ENCODE measurements around the gene RFTN1.

The RFTN1 gene

GRCh38 chr3:16427103-16427965 lies 86.2 kb downstream of the RFTN1 start:
- DNase-seq: no peak

GRCh38 chr3:16426665-16427064 lies 86.8 kb downstream of the RFTN1 start:
- no peak for DNase-seq

GRCh38 chr3:16426029-16426400 lies 87.5 kb downstream of the RFTN1 start:
- no peak for DNase-seq

- DNase-seq: no peak
Observed at GRCh38 chr3:16425398-16426028, 88.0 kb downstream of the RFTN1 start.

GRCh38 chr3:16423947-16424673 lies 89.4 kb downstream of the RFTN1 start:
- DNase-seq: no peak

- no peak for DNase-seq
Observed at GRCh38 chr3:16423298-16423697, 90.2 kb downstream of the RFTN1 start.

- no peak for DNase-seq
Observed at GRCh38 chr3:16419640-16420241, 93.8 kb downstream of the RFTN1 start.

GRCh38 chr3:16417945-16418739 lies 95.4 kb downstream of the RFTN1 start:
- no peak for DNase-seq

GRCh38 chr3:16415911-16416476 lies 97.5 kb downstream of the RFTN1 start:
- no peak for DNase-seq

- no peak for DNase-seq
Observed at GRCh38 chr3:16413321-16413720, 100.2 kb downstream of the RFTN1 start.

- no peak for DNase-seq
Observed at GRCh38 chr3:16412192-16412800, 101.2 kb downstream of the RFTN1 start.

- no peak for DNase-seq
Observed at GRCh38 chr3:16411441-16411840, 102.1 kb downstream of the RFTN1 start.

- no peak for DNase-seq
Observed at GRCh38 chr3:16410659-16411058, 102.8 kb downstream of the RFTN1 start.

- no peak for DNase-seq
Observed at GRCh38 chr3:16409032-16409431, 104.5 kb downstream of the RFTN1 start.

GRCh38 chr3:16407366-16407765 lies 106.1 kb downstream of the RFTN1 start:
- DNase-seq: no peak

- DNase-seq: no peak
Observed at GRCh38 chr3:16406579-16406978, 106.9 kb downstream of the RFTN1 start.

- no peak for DNase-seq
Observed at GRCh38 chr3:16406166-16406565, 107.3 kb downstream of the RFTN1 start.

- no peak for DNase-seq
Observed at GRCh38 chr3:16404349-16404895, 109.1 kb downstream of the RFTN1 start.

GRCh38 chr3:16402451-16402850 lies 111.0 kb downstream of the RFTN1 start:
- DNase-seq: no peak

GRCh38 chr3:16401273-16401672 lies 112.2 kb downstream of the RFTN1 start:
- DNase-seq: no peak

Measured in NCI-H1417 treated with DMSO at 0.1 percent for 48 hours (cell line).